HCT116 (cell line): ENCODE measurements around the gene DNAJC5. TPM values are rescaled to one million over a fixed set of nuclear protein-coding genes. Genes with fewer than 3 reads are reported as not detected.
A peak's percentile ranks its signal among the peaks of the same experiment; 100 is the strongest.

ENCODE experiments used
- ATAC-seq: fragments of 200-7000 bp; cut with Tn5 transposase; 2 replicates; pipeline ENCODE4 v1.9.1; 2020; ENCODE audit warnings: mild to moderate bottlenecking, moderate library complexity
- BruUV-seq: library from RNA; stranded (reverse); fragments of 400-500 nt; replicated peaks from 2 replicates; lab custom pipeline; 2021; lab: Mats Ljungman, UMichigan
- CTCF ChIA-PET: fragments of 300-600 bp; sonication (Branson Sonifier 250); formaldehyde crosslinking; loops from one replicate; lab custom pipeline; 2021; ENCODE audit warnings: antibody characterized with exemption; lab: Charles Lee
- POLR2A ChIA-PET: fragments of 300-600, 350-600 bp; sonication (Branson Sonifier 250); formaldehyde crosslinking; loops from one replicate; lab custom pipeline; 2021; ENCODE audit warnings: antibody characterized with exemption; lab: Charles Lee
- RAD21 ChIA-PET, 2 experiments: fragments of 300-600 bp; sonication (Branson Sonifier 250); formaldehyde crosslinking; loops; one replicate each; lab custom pipeline; 2023; ENCODE audit warnings: low total read pairs in 2 of 2; ENCODE audit not compliant: uncharacterized antibody in 2 of 2, unreplicated experiment in 2 of 2, low non-redundant PET in 1 of 2; lab: Charles Lee
- DNase-seq: peaks from one replicate; pipeline ENCODE4 v3.0.0-alpha.2; 2010; ENCODE audit warnings: low read depth, low spot score
- H2AFZ ChIP-seq: fragments of 200-600 bp; shearing (Covaris generic), sonication (generic); 2 replicates; pipeline ENCODE4 v1.6.1; 2017; ENCODE audit warnings: low read depth, mixed run types, mixed read lengths, antibody characterized with exemption, low read length; ENCODE audit not compliant: poor library complexity, severe bottlenecking
- H3K27ac ChIP-seq: 2 replicates; pipeline ENCODE4 v1.5.1; 2012; ENCODE audit warnings: low read depth, low read length
- H3K27me3 ChIP-seq: fragments of 200-600 bp; sonication (generic); 2 replicates; pipeline ENCODE4 v1.6.1; 2016; ENCODE audit warnings: mixed run types, low read length, mixed read lengths; ENCODE audit not compliant: insufficient read depth
- H3K36me3 ChIP-seq, 2 experiments: fragments of 200-500 bp in 1 of 2; fragments of 200-600 bp in 1 of 2; sonication (Bioruptor generic) in 1 of 2; sonication (generic) in 1 of 2; 2 replicates each; pipeline versions ENCODE4 v1.5.1 to v1.6.1; 2014 to 2016; ENCODE audit warnings: low read length in 2 of 2, inconsistent platforms in 1 of 2, mixed read lengths in 1 of 2, mixed run types in 1 of 2; ENCODE audit not compliant: insufficient read depth in 2 of 2, control insufficient read depth in 1 of 2
- H3K4me1 ChIP-seq, 2 experiments: fragments of 200-600 bp in 1 of 2; sonication (generic) in 1 of 2; 2 replicates each; pipeline versions ENCODE4 v1.5.1 to v1.6.1; 2012 to 2017; ENCODE audit warnings: low read length in 2 of 2, inconsistent platforms in 1 of 2, mild to moderate bottlenecking in 1 of 2, mixed read lengths in 1 of 2, mixed run types in 1 of 2, moderate library complexity in 1 of 2; ENCODE audit not compliant: insufficient read depth in 2 of 2, control insufficient read depth in 1 of 2
- H3K4me2 ChIP-seq: fragments of 200-600 bp; sonication (generic); 2 replicates; pipeline ENCODE4 v1.6.1; 2017; ENCODE audit warnings: mixed run types, low read length, mixed read lengths
- H3K4me3 ChIP-seq, 2 experiments: fragments of 200-600 bp in 1 of 2; sonication (generic) in 1 of 2; replicated peaks in 1 of 2; 2 replicates each; pipeline ENCODE4 v1.5.1; 2011 to 2016; ENCODE audit warnings: low read length in 2 of 2, control low read depth in 1 of 2, low read depth in 1 of 2, mild to moderate bottlenecking in 1 of 2, mixed read lengths in 1 of 2, mixed run types in 1 of 2
- H3K79me2 ChIP-seq: fragments of 200-600 bp; sonication (generic); 2 replicates; pipeline ENCODE4 v1.6.1; 2017; ENCODE audit warnings: mild to moderate bottlenecking, mixed run types, low read length, moderate library complexity, mixed read lengths; ENCODE audit not compliant: insufficient read depth
- H3K9ac ChIP-seq: fragments of 200-600 bp; sonication (generic); 2 replicates; pipeline ENCODE4 v1.6.1; 2016; ENCODE audit warnings: low read length, mixed read lengths
- H3K9me2 ChIP-seq: fragments of 200-600 bp; sonication (generic), shearing (Covaris generic); 2 replicates; pipeline ENCODE4 v1.6.1; 2017; ENCODE audit warnings: mixed run types, mild to moderate bottlenecking, moderate library complexity; ENCODE audit not compliant: insufficient read depth
- H3K9me3 ChIP-seq, 2 experiments: fragments of 200-500 bp in 1 of 2; fragments of 200-600 bp in 1 of 2; sonication (Bioruptor generic) in 1 of 2; sonication (generic) in 1 of 2; 2 replicates each; pipeline ENCODE4 v1.6.1; 2014 to 2017; ENCODE audit warnings: low read length in 2 of 2, mixed read lengths in 2 of 2, inconsistent platforms in 1 of 2, low read depth in 1 of 2, mild to moderate bottlenecking in 1 of 2, mixed run types in 1 of 2, moderate library complexity in 1 of 2; ENCODE audit not compliant: control insufficient read depth in 1 of 2, insufficient read depth in 1 of 2
- H4K20me1 ChIP-seq: fragments of 200-600 bp; sonication (generic), shearing (Covaris generic); 2 replicates; pipeline ENCODE4 v1.6.1; 2017; ENCODE audit warnings: mixed run types, mild to moderate bottlenecking, moderate library complexity; ENCODE audit not compliant: insufficient read depth
- POLR2AphosphoS5 ChIP-seq: IDR thresholded peaks from 2 replicates; pipeline ENCODE4 v1.6.1; 2011; ENCODE audit warnings: mild to moderate bottlenecking, low read depth, low read length, moderate library complexity
- YY1 ChIP-seq: IDR thresholded peaks from 2 replicates; pipeline ENCODE4 v1.6.1; 2011; ENCODE audit warnings: low read length, low read depth, moderate library complexity, mild to moderate bottlenecking; ENCODE audit not compliant: insufficient replicate concordance; ENCODE audit errors: extremely low read depth
- intact Hi-C: fragments of 100-400 bp; cut with micrococcal nuclease; formaldehyde crosslinking; loops from 2 replicates; pipeline ENCODE4 v1.10.0; 2022
- total RNA-seq: library from RNA; stranded (reverse); gene quantifications from one replicate; pipeline ENCODE4 v1.2.1, GENCODE V29; 2021; ENCODE audit not compliant: unreplicated experiment
- TF ChIP-seq, protein P1 (sequence below), 3 experiments: fragments of 200-600 bp in 1 of 3; sonication (generic) in 1 of 3; IDR thresholded peaks in 2 of 3; conservative IDR thresholded peaks in 1 of 3; 2 replicates each; pipeline ENCODE4 v1.5.1; 2012 to 2017; ENCODE audit warnings: low read depth in 2 of 3, low read length in 2 of 3, antibody characterized with exemption in 1 of 3, borderline replicate concordance in 1 of 3, control low read depth in 1 of 3, mild to moderate bottlenecking in 1 of 3, mixed read lengths in 1 of 3, mixed run types in 1 of 3, moderate library complexity in 1 of 3; ENCODE audit not compliant: insufficient read depth in 1 of 3
- TF ChIP-seq, protein P2 (sequence below): IDR thresholded peaks from 2 replicates; pipeline ENCODE4 v1.6.1; 2011; ENCODE audit warnings: mild to moderate bottlenecking, low read length, moderate library complexity; ENCODE audit not compliant: insufficient replicate concordance; ENCODE audit errors: extremely low read depth

The DNAJC5 gene
- total RNA-seq, 1 experiment from 2014 or later = 38.3 TPM

- peaks cover 20 to 48% of the 10 kb centered on the region in 2 experiments for H3K4me1 ChIP-seq
- BruUV-seq = no TSS peak
- H4K20me1 ChIP-seq = no peaks in the 10 kb centered on the region
- H3K9me3 ChIP-seq = no peaks in the 10 kb centered on the region
- H2AFZ ChIP-seq = no peak overlapping the region
- intact Hi-C loops = loop anchor here (1.0 to 10.0 kb wide), 5 partner anchors 65 to 435 kb away; partner anchors contain the start of genes ABHD16B, ARFRP1 and TPD52L2
- TF ChIP-seq, protein P1, sequence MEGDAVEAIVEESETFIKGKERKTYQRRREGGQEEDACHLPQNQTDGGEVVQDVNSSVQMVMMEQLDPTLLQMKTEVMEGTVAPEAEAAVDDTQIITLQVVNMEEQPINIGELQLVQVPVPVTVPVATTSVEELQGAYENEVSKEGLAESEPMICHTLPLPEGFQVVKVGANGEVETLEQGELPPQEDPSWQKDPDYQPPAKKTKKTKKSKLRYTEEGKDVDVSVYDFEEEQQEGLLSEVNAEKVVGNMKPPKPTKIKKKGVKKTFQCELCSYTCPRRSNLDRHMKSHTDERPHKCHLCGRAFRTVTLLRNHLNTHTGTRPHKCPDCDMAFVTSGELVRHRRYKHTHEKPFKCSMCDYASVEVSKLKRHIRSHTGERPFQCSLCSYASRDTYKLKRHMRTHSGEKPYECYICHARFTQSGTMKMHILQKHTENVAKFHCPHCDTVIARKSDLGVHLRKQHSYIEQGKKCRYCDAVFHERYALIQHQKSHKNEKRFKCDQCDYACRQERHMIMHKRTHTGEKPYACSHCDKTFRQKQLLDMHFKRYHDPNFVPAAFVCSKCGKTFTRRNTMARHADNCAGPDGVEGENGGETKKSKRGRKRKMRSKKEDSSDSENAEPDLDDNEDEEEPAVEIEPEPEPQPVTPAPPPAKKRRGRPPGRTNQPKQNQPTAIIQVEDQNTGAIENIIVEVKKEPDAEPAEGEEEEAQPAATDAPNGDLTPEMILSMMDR (IDR thresholded peaks at IDR 0.05 in 2 of 3, conservative IDR thresholded peaks at IDR 0.05 in 1 of 3; ENCODE audit: borderline replicate concordance in 1 of 3, insufficient read depth in 1 of 3, low read depth in 2 of 3, low read length in 2 of 3) = peak in 2 of 3 experiments; percentile 95 to 97; a peak in 4 of 6 replicates
- TF ChIP-seq, protein P2, sequence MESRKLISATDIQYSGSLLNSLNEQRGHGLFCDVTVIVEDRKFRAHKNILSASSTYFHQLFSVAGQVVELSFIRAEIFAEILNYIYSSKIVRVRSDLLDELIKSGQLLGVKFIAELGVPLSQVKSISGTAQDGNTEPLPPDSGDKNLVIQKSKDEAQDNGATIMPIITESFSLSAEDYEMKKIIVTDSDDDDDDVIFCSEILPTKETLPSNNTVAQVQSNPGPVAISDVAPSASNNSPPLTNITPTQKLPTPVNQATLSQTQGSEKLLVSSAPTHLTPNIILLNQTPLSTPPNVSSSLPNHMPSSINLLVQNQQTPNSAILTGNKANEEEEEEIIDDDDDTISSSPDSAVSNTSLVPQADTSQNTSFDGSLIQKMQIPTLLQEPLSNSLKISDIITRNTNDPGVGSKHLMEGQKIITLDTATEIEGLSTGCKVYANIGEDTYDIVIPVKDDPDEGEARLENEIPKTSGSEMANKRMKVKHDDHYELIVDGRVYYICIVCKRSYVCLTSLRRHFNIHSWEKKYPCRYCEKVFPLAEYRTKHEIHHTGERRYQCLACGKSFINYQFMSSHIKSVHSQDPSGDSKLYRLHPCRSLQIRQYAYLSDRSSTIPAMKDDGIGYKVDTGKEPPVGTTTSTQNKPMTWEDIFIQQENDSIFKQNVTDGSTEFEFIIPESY = no peak
- peak; percentile 14 for TF ChIP-seq YY1
- TF ChIP-seq POLR2AphosphoS5 = peak; percentile 67
- H3K4me2 ChIP-seq = peak overlapping the region; percentile 94
- DNase-seq (peak; percentile 62), ATAC-seq (peak; percentile 85)
- H3K27me3 ChIP-seq = no peaks in the 10 kb centered on the region
- peak overlapping the region; percentile 43 to 55 for H3K4me3 ChIP-seq
- H3K79me2 ChIP-seq = no peaks in the 10 kb centered on the region
- ChIA-PET RAD21 (interaction anchor here (0.6 to 1.2 kb wide), 5 partner anchors 18 to 478 kb away, joined by 3 to 4 read pairs (median 3); partner anchors contain the start of gene UCKL1 (in 1 of the 2)), CTCF (interaction anchor here (0.6 to 2.1 kb wide), 13 partner anchors 16 to 751 kb away, joined by 3 to 30 read pairs (median 5); partner anchors contain the start of genes ARFRP1, PPDPF, PTK6 and TPD52L2), POLR2A (interaction anchor here (0.6 to 1.1 kb wide), 5 partner anchors 35 to 435 kb away, joined by 3 to 4 read pairs (median 3); partner anchors contain the start of gene TPD52L2)
- H3K36me3 ChIP-seq = no peaks in the 10 kb centered on the region
- H3K27ac ChIP-seq = peak overlapping the region; percentile 31; the same call in 1 of the 2 replicates
- H3K9me2 ChIP-seq = no peaks in the 10 kb centered on the region
- H3K9ac ChIP-seq = peak overlapping the region; percentile 62
Observed at GRCh38 chr20:63973636-63974401, 78.9 kb downstream of the DNAJC5 start.
